NB4 (cell line): ENCODE results near the gene ARID1B.

Experiments
- DNase-seq: peaks from one replicate; pipeline ENCODE4 v3.0.0; 2010; ENCODE audit warnings: low read depth
- H3K4me3 ChIP-seq: one replicate; pipeline ENCODE4 v1.5.1; 2011; ENCODE audit warnings: mild to moderate bottlenecking, low read depth, low read length, moderate library complexity
- MYC ChIP-seq: IDR thresholded peaks from 2 replicates; pipeline ENCODE4 v1.6.1; 2011; ENCODE audit warnings: low read depth, low read length
- POLR2A ChIP-seq: IDR thresholded peaks from 2 replicates; pipeline ENCODE4 v1.6.1; 2011; ENCODE audit warnings: mild to moderate bottlenecking; ENCODE audit not compliant: insufficient read length; ENCODE audit errors: extremely low read depth
- TF ChIP-seq, protein P1 (sequence below): IDR thresholded peaks from 2 replicates; pipeline ENCODE4 v1.6.1; 2011; ENCODE audit warnings: low read depth, low read length
- TF ChIP-seq, protein P2 (sequence below): IDR thresholded peaks from one replicate; pipeline ENCODE4 v1.5.1; 2012; ENCODE audit warnings: low read depth, low read length

ARID1B gene

DNA sequence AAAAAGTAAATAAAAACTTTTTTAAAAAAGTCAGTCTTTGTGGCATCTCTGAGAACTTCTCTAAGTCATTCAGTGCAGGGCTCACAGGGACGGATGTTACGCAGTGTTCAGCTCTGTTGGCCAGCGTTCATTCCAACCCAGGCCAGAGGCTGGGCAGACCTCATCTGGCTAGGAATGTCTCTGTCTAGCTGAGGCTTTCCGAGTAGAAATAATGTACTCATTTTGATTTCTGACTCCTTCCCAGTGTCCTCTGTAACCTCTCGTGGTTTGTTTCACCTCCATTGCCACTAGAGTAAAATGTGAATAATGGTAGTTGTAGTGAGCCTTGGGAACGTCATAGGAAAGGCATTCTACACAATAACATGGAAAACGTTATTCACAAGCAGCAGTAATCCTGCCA is 411.0 kb downstream of the ARID1B start:
- TF ChIP-seq, protein P1, sequence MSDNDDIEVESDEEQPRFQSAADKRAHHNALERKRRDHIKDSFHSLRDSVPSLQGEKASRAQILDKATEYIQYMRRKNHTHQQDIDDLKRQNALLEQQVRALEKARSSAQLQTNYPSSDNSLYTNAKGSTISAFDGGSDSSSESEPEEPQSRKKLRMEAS, result no peak
- TF ChIP-seq MYC, result no peak
- no peak for TF ChIP-seq POLR2A
- TF ChIP-seq, protein P2, sequence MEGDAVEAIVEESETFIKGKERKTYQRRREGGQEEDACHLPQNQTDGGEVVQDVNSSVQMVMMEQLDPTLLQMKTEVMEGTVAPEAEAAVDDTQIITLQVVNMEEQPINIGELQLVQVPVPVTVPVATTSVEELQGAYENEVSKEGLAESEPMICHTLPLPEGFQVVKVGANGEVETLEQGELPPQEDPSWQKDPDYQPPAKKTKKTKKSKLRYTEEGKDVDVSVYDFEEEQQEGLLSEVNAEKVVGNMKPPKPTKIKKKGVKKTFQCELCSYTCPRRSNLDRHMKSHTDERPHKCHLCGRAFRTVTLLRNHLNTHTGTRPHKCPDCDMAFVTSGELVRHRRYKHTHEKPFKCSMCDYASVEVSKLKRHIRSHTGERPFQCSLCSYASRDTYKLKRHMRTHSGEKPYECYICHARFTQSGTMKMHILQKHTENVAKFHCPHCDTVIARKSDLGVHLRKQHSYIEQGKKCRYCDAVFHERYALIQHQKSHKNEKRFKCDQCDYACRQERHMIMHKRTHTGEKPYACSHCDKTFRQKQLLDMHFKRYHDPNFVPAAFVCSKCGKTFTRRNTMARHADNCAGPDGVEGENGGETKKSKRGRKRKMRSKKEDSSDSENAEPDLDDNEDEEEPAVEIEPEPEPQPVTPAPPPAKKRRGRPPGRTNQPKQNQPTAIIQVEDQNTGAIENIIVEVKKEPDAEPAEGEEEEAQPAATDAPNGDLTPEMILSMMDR, result no peak

DNA sequence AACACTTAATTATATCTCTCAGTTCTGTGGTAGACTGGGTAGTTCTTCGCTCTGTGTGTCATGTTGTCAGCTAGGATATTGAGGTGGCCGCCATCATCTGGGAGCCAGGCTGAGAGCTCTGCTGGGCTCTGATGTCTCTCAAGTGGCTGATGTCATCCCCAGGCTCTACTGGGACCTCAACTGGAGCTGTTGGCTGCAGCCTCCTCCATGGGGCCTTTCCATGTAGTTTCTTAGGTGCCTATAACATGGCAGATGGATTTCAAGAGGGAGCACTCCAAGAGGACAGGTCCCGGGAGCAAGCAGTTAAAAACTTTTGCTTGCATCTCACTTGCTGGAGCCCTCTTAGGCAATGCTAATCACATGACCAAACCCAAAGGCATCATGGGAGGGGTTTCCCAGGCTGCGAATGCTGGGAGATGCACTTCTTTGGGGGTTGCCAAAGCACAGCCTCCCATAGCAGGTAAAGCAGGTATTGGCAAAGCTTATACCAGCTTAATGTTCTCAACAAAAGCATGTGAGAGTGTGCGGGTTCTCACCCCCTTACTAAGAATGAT is 416.3 kb downstream of the ARID1B start:
- no peak for DNase-seq
- H3K4me3 ChIP-seq, result no peak overlapping the region
- TF ChIP-seq MYC, result no peak
- TF ChIP-seq, protein P1, result no peak
- TF ChIP-seq, protein P2, result no peak
- no peak for TF ChIP-seq POLR2A

More for the DNA sequence above, 411.0 kb downstream of the ARID1B start:
- H3K4me3 ChIP-seq, result no peak overlapping the region
- DNase-seq, result no peak

GRCh38 chr6:157194110-157194509 is 416.9 kb downstream of the ARID1B start:
- no peak overlapping the region for H3K4me3 ChIP-seq
- no peak for DNase-seq
- TF ChIP-seq, protein P2, result no peak
- TF ChIP-seq, protein P1, result no peak
- TF ChIP-seq POLR2A, result no peak

DNA sequence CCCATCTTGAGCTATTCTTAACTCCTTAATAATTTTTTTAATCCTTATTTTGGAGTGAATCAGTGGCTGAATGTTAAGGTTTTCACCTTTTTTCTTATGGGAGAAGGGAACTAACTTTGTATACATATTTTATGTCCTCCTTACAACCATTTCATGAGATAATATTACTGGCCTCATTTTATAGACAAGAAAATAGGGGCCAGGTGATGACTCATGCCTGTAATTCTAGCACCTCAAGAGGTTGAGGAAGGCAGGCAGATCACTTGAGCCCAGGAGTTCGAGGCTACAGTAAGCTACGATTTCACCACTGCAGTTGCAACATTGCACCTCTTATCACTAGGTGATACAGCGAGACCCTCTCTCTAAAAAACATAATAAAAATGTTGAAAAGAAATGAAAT is 417.5 kb downstream of the ARID1B start:
- peak; percentile 28 for DNase-seq
- TF ChIP-seq MYC, result no peak
- TF ChIP-seq, protein P1, result no peak
- no peak overlapping the region for H3K4me3 ChIP-seq

DNA sequence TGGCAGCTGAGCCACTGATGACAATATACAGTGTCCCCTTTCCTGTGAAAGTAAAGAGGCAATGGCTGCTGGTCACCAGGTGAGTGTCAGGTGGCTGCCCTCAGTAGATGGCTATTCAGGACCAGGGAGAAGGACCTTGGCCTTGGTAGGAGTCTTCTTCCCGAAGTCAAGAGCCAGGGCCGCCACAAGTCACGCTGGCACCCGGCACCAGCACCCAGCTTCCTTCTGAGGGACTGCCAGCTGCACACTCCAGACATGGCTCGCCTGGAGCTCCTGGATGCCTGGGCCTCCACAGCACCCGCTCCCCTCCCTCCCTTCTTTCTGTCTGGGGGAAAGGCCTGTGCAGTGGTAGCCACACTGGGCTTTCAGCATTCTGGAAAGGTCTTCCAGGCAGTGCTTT is 419.2 kb downstream of the ARID1B start:
- no peak overlapping the region for H3K4me3 ChIP-seq
- DNase-seq, result no peak
- TF ChIP-seq, protein P2, result no peak
- TF ChIP-seq MYC, result no peak
- TF ChIP-seq, protein P1, result no peak
- no peak for TF ChIP-seq POLR2A

GRCh38 chr6:157198425-157199279 is 421.5 kb downstream of the ARID1B start:
- no peak overlapping the region for H3K4me3 ChIP-seq
- DNase-seq, result no peak

More at GRCh38 chr6:157198425-157199279, 421.5 kb downstream of the ARID1B start:
- TF ChIP-seq POLR2A (no peak), MYC (no peak)
- TF ChIP-seq, protein P2, result no peak
- TF ChIP-seq, protein P1, result no peak
